ENCODE measurements around the gene MED16. TPM values are rescaled to one million over a fixed set of nuclear protein-coding genes. Genes with fewer than 3 reads are reported as not detected.
A peak's percentile ranks its signal among the peaks of the same experiment; 100 is the strongest.

The MED16 gene
- total and polyA plus RNA-seq, 2 of the 13 experiments (the other 11 are each of a cell fraction or from before 2014, with no cell fraction given) = 13.3 to 14.8 TPM

DNA sequence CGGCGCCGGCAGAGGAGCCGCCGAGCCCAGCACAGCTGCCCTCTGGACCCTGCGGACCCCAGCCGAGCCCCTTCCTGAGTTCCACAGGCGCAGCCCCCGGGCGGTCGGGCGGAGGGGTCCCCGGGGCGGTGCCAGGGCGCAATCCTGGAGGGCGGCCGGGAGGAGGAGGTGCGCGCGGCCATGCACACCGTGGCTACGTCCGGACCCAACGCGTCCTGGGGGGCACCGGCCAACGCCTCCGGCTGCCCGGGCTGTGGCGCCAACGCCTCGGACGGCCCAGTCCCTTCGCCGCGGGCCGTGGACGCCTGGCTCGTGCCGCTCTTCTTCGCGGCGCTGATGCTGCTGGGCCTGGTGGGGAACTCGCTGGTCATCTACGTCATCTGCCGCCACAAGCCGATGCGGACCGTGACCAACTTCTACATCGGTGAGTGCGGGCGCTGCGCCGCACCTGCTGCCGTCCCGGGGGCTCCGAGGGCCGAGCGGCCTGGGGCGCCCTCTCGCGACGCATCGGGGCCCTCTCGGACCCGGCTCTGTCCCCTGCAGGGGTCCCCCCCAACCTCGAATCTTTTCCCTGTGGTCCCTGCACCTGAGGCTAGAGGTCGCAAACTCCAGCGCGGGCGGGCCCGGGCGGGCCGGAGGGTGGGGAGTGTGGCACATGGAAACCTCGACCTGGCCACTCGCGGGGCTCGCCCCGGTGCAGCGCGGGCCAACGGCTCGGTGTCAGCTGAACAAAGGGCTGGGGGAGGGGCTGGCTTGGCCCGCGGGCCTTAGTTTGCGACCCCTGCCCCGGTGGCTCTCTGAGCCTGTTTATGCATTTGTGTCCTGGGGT, 24.6 kb upstream of the MED16 start, which contains the start of gene KISS1R (continued):
- TF ChIP-seq, protein P1, sequence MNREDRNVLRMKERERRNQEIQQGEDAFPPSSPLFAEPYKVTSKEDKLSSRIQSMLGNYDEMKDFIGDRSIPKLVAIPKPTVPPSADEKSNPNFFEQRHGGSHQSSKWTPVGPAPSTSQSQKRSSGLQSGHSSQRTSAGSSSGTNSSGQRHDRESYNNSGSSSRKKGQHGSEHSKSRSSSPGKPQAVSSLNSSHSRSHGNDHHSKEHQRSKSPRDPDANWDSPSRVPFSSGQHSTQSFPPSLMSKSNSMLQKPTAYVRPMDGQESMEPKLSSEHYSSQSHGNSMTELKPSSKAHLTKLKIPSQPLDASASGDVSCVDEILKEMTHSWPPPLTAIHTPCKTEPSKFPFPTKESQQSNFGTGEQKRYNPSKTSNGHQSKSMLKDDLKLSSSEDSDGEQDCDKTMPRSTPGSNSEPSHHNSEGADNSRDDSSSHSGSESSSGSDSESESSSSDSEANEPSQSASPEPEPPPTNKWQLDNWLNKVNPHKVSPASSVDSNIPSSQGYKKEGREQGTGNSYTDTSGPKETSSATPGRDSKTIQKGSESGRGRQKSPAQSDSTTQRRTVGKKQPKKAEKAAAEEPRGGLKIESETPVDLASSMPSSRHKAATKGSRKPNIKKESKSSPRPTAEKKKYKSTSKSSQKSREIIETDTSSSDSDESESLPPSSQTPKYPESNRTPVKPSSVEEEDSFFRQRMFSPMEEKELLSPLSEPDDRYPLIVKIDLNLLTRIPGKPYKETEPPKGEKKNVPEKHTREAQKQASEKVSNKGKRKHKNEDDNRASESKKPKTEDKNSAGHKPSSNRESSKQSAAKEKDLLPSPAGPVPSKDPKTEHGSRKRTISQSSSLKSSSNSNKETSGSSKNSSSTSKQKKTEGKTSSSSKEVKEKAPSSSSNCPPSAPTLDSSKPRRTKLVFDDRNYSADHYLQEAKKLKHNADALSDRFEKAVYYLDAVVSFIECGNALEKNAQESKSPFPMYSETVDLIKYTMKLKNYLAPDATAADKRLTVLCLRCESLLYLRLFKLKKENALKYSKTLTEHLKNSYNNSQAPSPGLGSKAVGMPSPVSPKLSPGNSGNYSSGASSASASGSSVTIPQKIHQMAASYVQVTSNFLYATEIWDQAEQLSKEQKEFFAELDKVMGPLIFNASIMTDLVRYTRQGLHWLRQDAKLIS (CRISPR knock-in tag; IDR thresholded peaks at IDR 0.05) = peak; percentile 43; the same call in 1 of the 2 replicates
- TF ChIP-seq, protein P2, sequence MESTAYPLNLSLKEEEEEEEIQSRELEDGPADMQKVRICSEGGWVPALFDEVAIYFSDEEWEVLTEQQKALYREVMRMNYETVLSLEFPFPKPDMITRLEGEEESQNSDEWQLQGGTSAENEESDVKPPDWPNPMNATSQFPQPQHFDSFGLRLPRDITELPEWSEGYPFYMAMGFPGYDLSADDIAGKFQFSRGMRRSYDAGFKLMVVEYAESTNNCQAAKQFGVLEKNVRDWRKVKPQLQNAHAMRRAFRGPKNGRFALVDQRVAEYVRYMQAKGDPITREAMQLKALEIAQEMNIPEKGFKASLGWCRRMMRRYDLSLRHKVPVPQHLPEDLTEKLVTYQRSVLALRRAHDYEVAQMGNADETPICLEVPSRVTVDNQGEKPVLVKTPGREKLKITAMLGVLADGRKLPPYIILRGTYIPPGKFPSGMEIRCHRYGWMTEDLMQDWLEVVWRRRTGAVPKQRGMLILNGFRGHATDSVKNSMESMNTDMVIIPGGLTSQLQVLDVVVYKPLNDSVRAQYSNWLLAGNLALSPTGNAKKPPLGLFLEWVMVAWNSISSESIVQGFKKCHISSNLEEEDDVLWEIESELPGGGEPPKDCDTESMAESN (CRISPR knock-in tag; conservative IDR thresholded peaks at IDR 0.05) = peak; percentile 62
- TF ChIP-seq NFKB2 (CRISPR knock-in tag; IDR thresholded peaks at IDR 0.05; ENCODE audit: borderline replicate concordance) = peak; percentile 83; the same call in 1 of the 2 replicates
- TF ChIP-seq TEAD2 (CRISPR knock-in tag; IDR thresholded peaks at IDR 0.05) = no peak
- TF ChIP-seq MBNL3 (CRISPR knock-in tag; conservative IDR thresholded peaks at IDR 0.05) = no peak
- TF ChIP-seq ZBTB7B (CRISPR knock-in tag; IDR thresholded peaks at IDR 0.05) = peak; percentile 90
- TF ChIP-seq MED8 (CRISPR knock-in tag; IDR thresholded peaks at IDR 0.05; ENCODE audit: insufficient replicate concordance) = no peak
- peak; percentile 91 for TF ChIP-seq HOXA3 (CRISPR knock-in tag; IDR thresholded peaks at IDR 0.05)
- TF ChIP-seq ATF6 (CRISPR knock-in tag; conservative IDR thresholded peaks at IDR 0.05) = no peak
- TF ChIP-seq, protein P3, sequence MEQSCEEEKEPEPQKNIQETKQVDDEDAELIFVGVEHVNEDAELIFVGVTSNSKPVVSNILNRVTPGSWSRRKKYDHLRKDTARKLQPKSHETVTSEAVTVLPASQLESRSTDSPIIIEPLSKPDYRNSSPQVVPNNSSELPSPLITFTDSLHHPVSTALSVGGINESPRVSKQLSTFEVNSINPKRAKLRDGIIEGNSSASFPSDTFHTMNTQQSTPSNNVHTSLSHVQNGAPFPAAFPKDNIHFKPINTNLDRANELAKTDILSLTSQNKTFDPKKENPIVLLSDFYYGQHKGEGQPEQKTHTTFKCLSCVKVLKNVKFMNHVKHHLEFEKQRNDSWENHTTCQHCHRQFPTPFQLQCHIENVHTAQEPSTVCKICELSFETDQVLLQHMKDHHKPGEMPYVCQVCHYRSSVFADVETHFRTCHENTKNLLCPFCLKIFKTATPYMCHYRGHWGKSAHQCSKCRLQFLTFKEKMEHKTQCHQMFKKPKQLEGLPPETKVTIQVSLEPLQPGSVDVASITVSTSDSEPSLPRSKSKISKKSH (CRISPR knock-in tag; IDR thresholded peaks at IDR 0.05; ENCODE audit: borderline replicate concordance) = no peak
- TF ChIP-seq, protein P4, sequence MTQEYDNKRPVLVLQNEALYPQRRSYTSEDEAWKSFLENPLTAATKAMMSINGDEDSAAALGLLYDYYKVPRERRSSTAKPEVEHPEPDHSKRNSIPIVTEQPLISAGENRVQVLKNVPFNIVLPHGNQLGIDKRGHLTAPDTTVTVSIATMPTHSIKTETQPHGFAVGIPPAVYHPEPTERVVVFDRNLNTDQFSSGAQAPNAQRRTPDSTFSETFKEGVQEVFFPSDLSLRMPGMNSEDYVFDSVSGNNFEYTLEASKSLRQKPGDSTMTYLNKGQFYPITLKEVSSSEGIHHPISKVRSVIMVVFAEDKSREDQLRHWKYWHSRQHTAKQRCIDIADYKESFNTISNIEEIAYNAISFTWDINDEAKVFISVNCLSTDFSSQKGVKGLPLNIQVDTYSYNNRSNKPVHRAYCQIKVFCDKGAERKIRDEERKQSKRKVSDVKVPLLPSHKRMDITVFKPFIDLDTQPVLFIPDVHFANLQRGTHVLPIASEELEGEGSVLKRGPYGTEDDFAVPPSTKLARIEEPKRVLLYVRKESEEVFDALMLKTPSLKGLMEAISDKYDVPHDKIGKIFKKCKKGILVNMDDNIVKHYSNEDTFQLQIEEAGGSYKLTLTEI (CRISPR knock-in tag; conservative IDR thresholded peaks at IDR 0.05) = no peak
- TF ChIP-seq ZNF484 (CRISPR knock-in tag; IDR thresholded peaks at IDR 0.05; ENCODE audit: borderline replicate concordance, low read depth) = peak; percentile 58; the same call in 1 of the 2 replicates
- no peak for TF ChIP-seq IKZF1 (IDR thresholded peaks at IDR 0.05)
- TF ChIP-seq ZNF326 (CRISPR knock-in tag; IDR thresholded peaks at IDR 0.05; ENCODE audit: borderline replicate concordance) = no peak
- no peak for TF ChIP-seq SCMH1 (CRISPR knock-in tag; IDR thresholded peaks at IDR 0.05; ENCODE audit: borderline replicate concordance)
- TF ChIP-seq, protein P5, sequence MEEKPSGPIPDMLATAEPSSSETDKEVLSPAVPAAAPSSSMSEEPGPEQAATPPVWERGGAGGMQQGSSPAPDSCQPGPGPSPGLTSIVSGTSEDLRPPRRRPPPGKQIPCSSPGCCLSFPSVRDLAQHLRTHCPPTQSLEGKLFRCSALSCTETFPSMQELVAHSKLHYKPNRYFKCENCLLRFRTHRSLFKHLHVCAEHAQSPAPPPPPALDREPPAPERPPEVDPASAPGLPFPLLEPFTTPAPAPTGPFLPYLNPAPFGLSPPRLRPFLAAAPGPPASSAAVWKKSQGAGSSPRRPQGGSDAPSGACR (CRISPR knock-in tag; IDR thresholded peaks at IDR 0.05) = no peak; the same call in 1 of the 2 replicates
